Testis (tissue), 3 donors: Measurements from ENCODE around the gene KLK5. TPM values are rescaled to one million over a fixed set of nuclear protein-coding genes. Genes with fewer than 3 reads are reported as not detected.
A peak's percentile ranks its signal among the peaks of the same experiment; 100 is the strongest.

Experiments used
- DNase-seq: peaks from one replicate; pipeline ENCODE4 v3.0.0-alpha.2; 2019
- H3K27ac ChIP-seq, 2 donors: fragments of 200-600 bp; sonication (generic); one replicate each; pipeline ENCODE4 v1.5.1; 2019
- H3K27me3 ChIP-seq: fragments of 200-600 bp; sonication (generic); one replicate; pipeline ENCODE4 v1.5.1; 2019
- H3K36me3 ChIP-seq: fragments of 200-600 bp; sonication (generic); one replicate; pipeline ENCODE4 v1.5.1; 2017; ENCODE audit warnings: low read depth; ENCODE audit errors: missing control alignments
- H3K4me1 ChIP-seq: fragments of 200-600 bp; sonication (generic); one replicate; pipeline ENCODE4 v1.5.1; 2019
- H3K4me3 ChIP-seq, 2 donors: fragments of 200-600 bp; sonication (generic); one replicate each; pipeline ENCODE4 v1.5.1; 2017 to 2019
- H3K9me3 ChIP-seq: fragments of 200-600 bp; sonication (generic); one replicate; pipeline ENCODE4 v1.5.1; 2017
- POLR2A ChIP-seq: fragments of 450-650 bp; IDR thresholded peaks from one replicate; pipeline ENCODE4 v1.6.1; 2017; ENCODE audit warnings: antibody characterized with exemption, mild to moderate bottlenecking, moderate library complexity
- WGBS, 2 donors: methylation state at CpG; one replicate each; pipeline ENCODE4 v1.1.5; 2018; 5-methylcytosine and 5-hydroxymethylcytosine counted together
- intact Hi-C: fragments of 100-400 bp; cut with DNase I; formaldehyde crosslinking; loops from one replicate; pipeline ENCODE4 v1.15.1; 2023; ENCODE audit warnings: low total_unique reads
- polyA plus RNA-seq: library from polyadenylated mRNA; stranded (reverse); fragments of 350-450 nt; fragmentation: Illumina TruSeq; extraction: RNeasy Lipid Tissue Mini Kit (QIAGEN cat#74804); gene quantifications from one replicate; pipeline ENCODE4 v1.2.3, GENCODE V29; 2014; ENCODE audit warnings: low read depth, low replicate concordance; ENCODE audit not compliant: insufficient read depth
- total RNA-seq, 2 donors: library from RNA; depleted of rRNA; stranded (reverse); fragments of >200 nt; gene quantifications; one replicate each; pipeline ENCODE4 v1.2.3, GENCODE V29; 2016
- TF ChIP-seq, protein P1 (sequence below), 3 experiments: fragments of 450-650 bp in 2 of 3; fragments of 200-600 bp in 1 of 3; sonication (generic) in 1 of 3; IDR thresholded peaks; one replicate each; pipeline ENCODE4 v1.5.1; 2016 to 2019; ENCODE audit warnings: antibody characterized with exemption in 3 of 3, mild to moderate bottlenecking in 2 of 3, moderate library complexity in 1 of 3

The KLK5 gene
- total and polyA plus RNA-seq, 3 donors from 2014 or later = 5.6 to 25.4 (median 13.9) TPM

- Histone ChIP-seq H3K27me3 (no peaks in the 10 kb centered on the region), H3K27ac (no peak overlapping the region), H3K36me3 (no peaks in the 10 kb centered on the region), H3K9me3 (no peaks in the 10 kb centered on the region), H3K4me3 (no peak overlapping the region), H3K4me1 (no peaks in the 10 kb centered on the region)
- 69 to 70% methylated on average over 6 of the region's 6 CpGs for WGBS, 2 donors
- DNase-seq = no peak
- TF ChIP-seq, protein P1, sequence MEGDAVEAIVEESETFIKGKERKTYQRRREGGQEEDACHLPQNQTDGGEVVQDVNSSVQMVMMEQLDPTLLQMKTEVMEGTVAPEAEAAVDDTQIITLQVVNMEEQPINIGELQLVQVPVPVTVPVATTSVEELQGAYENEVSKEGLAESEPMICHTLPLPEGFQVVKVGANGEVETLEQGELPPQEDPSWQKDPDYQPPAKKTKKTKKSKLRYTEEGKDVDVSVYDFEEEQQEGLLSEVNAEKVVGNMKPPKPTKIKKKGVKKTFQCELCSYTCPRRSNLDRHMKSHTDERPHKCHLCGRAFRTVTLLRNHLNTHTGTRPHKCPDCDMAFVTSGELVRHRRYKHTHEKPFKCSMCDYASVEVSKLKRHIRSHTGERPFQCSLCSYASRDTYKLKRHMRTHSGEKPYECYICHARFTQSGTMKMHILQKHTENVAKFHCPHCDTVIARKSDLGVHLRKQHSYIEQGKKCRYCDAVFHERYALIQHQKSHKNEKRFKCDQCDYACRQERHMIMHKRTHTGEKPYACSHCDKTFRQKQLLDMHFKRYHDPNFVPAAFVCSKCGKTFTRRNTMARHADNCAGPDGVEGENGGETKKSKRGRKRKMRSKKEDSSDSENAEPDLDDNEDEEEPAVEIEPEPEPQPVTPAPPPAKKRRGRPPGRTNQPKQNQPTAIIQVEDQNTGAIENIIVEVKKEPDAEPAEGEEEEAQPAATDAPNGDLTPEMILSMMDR (IDR thresholded peaks at IDR 0.05) = no peak
- TF ChIP-seq POLR2A = no peak
- intact Hi-C loops = no loop called here
Measured at GRCh38 chr19:50924586-50924985, 28.3 kb downstream of the KLK5 start.

DNA sequence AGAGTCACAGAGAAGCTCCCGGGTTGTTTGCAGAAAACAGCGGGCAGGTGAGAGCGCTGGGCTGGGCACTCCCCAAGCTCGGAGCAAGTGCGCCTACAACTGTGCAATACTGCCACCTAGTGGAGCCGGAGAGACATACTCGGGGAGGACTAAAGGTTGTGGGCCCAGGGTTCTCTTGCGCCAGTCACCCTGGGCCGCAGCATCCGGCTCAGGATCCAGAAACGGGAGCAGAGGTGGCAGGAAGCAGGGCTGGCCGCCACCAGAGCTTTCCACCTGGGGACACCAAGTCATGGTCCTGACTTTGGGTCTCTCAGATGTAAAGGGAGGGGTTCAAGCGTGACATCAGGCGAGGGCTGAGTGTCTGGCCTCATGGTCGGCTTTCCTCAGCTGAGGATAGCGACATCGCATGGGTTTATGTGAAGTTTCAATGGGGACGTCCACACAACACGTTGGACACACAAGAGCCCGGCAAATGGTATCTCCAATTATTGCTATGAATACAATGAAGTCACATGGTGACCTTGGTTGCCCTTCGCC is 30.5 kb downstream of the KLK5 start:
- no peak overlapping the region for H3K4me3 ChIP-seq
- H3K27me3 ChIP-seq = no peaks in the 10 kb centered on the region
- peak; percentile 85 for DNase-seq
- WGBS, 2 donors = 16 to 28% methylated on average over 9 to 21 of the region's 21 CpGs
- H3K27ac ChIP-seq = no peak overlapping the region
- H3K4me1 ChIP-seq = no peaks in the 10 kb centered on the region
- intact Hi-C loops = no loop called here
- H3K36me3 ChIP-seq = no peaks in the 10 kb centered on the region
- H3K9me3 ChIP-seq = no peaks in the 10 kb centered on the region
- TF ChIP-seq POLR2A = no peak
- TF ChIP-seq, protein P1 (IDR thresholded peaks at IDR 0.05) = peak; percentile 65 to 88 (median 77)

DNA sequence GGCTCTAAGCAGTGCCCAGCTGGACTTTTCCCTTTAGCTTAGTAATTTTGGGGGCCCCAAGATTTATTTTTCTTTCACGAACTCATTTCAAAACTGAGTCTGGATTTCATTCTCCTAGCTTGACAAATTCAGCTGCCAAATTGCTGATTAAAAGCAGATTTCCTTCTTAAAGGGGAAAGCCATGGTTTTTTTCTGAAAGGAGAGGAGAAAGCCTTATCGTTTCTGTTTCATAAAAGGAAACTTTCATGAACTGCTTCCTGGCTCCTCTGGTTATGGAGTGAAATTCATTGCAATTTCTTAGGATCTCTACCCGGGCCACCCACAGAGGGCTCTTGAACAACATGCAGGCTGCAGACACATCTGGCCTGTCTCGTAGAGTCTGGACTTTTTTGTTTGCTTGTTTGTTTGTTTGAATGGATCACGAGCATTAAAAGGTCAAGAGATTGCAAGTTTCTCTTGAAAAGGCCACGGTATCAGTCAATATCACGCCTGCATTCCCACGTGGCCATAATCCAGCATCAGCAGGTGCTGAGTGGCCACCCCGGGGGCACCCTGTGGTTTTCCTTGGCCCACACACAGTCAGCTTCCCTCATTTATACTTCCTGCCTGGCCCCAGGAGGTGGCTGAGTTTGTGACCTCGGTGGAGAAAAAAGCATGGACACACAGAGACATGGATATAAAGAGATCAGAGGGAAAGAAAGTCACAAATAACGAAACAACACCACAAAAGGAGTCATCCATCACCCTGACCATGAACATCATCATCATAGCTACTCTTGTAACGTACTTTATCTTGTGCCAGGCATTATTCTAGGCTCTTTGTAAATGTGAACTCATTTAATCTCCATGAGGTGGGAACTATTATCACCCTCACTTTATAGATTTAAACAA is 31.2 kb downstream of the KLK5 start:
- WGBS, 2 donors = 10 to 17% methylated on average over 12 of the region's 12 CpGs

DNA sequence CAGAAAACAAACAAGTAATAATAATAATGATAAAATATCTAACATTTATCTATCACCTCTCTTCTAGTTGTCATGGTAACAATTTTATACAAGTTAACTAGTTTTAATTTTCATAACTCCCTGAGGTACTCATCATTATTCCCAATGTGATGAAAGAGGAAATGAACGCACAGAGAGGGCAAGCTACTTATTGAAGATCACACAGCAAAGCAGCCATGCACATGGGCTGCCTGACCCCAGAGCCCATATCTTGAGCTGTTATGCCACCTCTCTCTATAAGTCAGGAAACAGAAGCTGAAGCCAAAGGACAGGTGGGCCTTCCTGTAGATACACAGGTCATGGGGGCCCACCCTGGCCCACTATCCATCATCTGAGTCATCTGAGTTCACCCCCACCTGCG is 36.8 kb downstream of the KLK5 start:
- TF ChIP-seq POLR2A = no peak
- TF ChIP-seq, protein P1 (IDR thresholded peaks at IDR 0.05) = no peak
- 83 to 85% methylated on average over 1 to 2 of the region's 2 CpGs for WGBS, 2 donors
- Histone ChIP-seq H3K27me3 (no peaks in the 10 kb centered on the region), H3K9me3 (no peaks in the 10 kb centered on the region), H3K27ac (no peak overlapping the region), H3K36me3 (no peaks in the 10 kb centered on the region), H3K4me3 (no peak overlapping the region), H3K4me1 (no peaks in the 10 kb centered on the region)
- intact Hi-C loops = no loop called here
- no peak for DNase-seq

More for the DNA sequence above, 31.2 kb downstream of the KLK5 start:
- TF ChIP-seq POLR2A = no peak
- TF ChIP-seq, protein P1 (IDR thresholded peaks at IDR 0.05) = no peak
- Histone ChIP-seq H3K27me3 (no peaks in the 10 kb centered on the region), H3K4me3 (no peak overlapping the region), H3K27ac (no peak overlapping the region), H3K9me3 (no peaks in the 10 kb centered on the region), H3K4me1 (no peaks in the 10 kb centered on the region), H3K36me3 (no peaks in the 10 kb centered on the region)
- intact Hi-C loops = no loop called here
- DNase-seq = peak; percentile 35
